Activated CD8-positive, alpha-beta memory T cell treated with anti-CD3 and anti-CD28 coated beads, Interleukin-2, amount 50 U/mL, for 24 hours (primary cell): ENCODE measurements around the gene RIPK3.

Source experiments
- DNase-seq: peaks from one replicate; pipeline ENCODE4 v3.0.0-alpha.2; 2020; ENCODE audit errors: extremely low read depth

RIPK3 gene

DNA sequence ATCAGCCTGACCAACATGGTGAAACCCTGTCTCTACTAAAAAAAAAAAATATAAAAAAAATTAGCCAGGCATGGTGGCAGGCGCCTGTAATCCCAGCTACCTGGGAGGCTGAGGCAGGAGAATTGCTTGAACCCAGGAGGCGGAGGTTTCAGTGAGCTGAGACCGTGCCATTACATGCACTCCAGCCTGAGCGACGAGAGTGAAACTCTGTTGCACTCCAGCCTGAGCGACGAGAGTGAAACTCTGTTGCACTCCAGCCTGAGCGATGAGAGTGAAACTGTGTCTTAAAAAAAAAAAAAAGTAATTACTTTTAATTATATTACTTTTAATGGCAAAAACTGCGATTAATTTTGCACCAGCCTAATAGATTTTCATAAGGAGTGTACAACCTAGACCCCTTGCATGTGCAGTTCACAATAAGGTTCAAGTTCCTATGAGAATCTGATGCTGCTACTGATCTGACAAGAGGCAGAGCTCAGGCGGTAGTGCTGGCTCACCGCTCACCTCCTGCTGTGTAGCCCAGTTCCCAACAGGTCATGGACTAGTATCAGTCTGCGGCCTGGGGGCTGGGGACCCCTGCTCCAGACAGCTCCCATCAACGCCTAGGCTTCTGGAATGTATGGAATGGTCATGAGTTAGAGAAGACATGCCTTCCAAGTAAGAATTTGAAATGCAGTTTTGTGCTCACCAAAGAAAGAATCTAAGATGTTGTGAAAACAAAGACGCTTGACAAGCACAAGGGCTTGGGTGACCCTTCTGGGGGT lies 18.4 kb downstream of the RIPK3 start:
- no peak for DNase-seq

DNA sequence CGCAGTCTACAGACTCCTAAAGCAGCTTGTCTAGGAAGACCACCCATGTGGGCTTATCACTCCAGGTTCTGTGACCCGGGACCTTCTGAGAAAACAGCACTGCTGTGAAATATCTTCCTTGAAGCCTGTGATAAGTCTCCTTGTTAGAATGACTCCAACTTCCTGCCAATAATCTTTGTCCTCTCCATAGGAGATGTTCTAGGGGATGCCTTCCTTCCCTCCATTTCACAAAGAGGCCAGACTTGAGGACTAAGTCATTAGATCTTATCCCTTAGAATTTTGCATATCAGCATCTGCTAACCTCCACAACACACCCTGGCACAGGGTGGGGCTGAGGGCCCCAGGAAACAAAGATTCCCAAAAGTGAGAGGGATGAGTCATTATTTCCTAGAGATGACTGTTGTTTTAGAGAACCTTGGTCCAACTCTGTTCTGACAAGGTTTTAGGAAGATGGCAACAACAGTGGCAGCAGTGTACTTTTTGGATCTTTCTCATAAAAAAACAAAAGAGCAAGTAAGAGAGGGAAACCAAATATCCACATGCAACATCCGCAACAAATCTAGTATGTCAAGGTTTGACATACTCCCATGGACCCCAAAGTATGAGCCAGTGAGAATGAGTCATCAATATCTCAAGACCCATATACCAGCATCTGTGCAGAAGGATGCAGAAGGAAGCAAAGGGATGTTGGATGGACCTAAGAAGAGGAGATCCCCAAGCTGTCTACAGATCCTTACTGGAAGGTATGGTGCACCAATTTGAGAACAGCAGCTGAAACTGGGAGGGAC lies 22.5 kb downstream of the RIPK3 start:
- no peak for DNase-seq

DNA sequence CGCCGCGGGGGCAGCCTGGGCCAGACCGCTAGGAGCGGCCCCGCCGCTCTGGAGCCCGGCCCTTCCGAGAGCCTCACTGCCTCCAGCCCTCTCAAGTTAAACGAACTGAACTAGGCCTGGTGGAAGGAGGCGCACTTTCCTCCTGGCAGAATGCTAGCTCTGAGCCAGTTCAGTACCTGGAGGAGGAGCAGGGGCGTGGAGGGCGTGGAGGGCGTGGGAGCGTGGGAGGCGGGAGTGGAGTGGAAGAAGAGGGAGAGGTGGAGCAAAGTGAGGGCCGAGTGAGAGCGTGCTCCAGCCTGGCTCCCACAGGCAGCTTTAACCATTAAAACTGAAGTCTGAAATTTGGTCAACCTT lies 23.2 kb downstream of the RIPK3 start:
- DNase-seq = no peak

- no peak for DNase-seq
Measured at GRCh38 chr14:24315807-24316596, 23.8 kb downstream of the RIPK3 start.

DNA sequence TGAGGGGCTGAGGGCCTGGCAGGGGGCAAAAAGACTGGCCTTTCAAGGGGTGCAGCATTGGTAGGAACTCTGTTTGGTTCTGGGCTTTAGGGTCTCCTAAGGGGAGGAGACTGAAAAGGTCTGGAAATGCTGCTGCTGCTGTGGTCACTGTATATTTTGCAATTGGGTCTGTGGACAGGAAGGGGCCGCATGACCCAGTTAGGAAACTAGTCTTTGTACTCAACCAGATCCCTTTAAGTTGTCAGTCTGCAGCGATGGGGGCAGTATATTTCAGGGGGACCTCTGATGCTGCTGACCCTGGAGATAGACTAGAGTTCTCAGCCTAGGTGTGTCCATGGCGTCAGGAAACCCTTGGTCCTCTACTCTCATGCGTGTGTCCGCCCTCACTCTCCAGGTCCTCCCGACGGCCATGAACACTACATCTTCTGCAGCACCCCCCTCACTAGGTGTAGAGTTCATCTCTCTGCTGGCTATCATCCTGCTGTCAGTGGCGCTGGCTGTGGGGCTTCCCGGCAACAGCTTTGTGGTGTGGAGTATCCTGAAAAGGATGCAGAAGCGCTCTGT lies 24.5 kb downstream of the RIPK3 start:
- DNase-seq = no peak

DNA sequence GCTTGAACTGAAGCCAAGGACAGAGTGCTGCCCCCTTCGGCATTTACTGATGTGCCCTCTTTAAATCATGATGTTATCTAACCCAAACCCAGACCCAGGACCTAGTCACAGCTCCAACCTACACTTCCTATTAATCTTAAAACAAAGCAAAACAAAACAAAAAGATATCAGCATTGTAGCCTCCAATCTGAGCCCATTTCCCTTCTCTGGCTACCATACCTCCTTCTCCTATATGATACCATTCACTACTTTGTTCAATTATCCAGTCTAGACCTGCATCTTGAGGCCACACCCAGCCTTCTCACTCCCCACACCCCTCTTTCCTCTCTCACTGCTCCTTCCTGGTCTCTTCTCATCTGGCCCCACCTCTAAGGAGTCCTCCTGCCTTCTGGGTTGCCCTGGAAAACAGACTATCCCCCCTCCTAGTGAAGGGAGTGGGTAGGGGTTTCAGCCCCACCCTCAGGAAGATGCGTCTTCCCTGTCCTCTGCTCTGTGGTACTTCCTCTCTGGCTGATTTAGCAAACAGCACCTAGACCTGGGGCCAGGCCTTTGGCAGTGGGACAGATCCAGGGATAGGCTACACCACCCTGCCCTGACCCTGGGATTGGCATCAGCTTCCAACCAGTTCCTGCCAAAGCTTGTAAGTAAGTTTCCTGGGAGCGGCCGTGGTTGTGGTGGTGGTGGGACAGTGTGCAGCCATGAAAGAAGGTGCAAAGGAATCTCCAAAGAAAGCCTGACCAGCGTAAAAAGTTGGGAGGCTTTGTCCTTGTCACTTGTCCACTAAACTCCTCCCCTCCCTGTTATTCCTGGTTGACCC lies 25.2 kb downstream of the RIPK3 start:
- DNase-seq = no peak

GRCh38 chr14:24313913-24314312 lies 25.9 kb downstream of the RIPK3 start:
- no peak for DNase-seq

- DNase-seq = no peak
Measured at GRCh38 chr14:24312736-24313507, 26.9 kb downstream of the RIPK3 start.

- no peak for DNase-seq
Measured at GRCh38 chr14:24311837-24312615, 27.8 kb downstream of the RIPK3 start.

- DNase-seq = no peak
Measured at GRCh38 chr14:24310646-24311604, 28.9 kb downstream of the RIPK3 start, which contains the start of gene LTB4R. LTB4R (plus strand) TSS chr14:24311502; CDS start chr14:24315652, 4,150 bp downstream.

- no peak for DNase-seq
Measured at GRCh38 chr14:24310265-24310645, 29.5 kb downstream of the RIPK3 start.

DNA sequence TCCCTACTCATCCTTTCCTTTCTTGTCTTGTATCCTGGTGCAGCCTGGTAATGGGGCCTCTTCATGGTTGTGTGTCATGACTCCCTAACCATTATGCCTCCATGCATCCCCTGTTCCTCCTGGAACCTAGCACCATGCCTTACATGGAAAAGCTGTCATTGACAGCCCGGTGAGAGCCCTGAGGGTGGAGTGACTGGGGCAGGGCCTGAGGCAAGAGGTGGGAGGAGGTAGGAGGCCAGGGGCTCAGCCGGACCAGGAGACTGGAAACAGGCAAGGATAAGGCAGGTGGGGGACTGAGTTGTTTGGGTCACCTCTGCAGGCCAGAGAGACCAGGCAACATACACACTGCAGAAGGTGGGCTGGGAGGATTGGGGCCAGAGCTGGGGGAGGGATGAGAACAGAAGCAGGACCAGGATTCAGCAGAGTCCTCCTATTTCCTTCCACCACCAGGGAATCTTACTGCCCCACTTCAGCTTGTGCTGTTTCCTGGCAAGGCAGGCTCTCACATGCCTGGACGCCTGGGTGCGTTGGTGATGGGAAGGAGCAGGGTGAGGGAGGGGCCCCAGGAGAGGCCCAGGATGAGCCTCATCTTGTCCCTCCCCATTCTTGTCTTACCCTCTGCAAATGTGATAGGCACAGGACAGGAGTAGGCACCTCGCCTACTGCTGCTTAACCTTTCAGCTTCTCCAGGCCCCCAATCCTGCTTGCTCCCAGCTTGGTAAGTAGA lies 30.1 kb downstream of the RIPK3 start, which contains the start of gene LTB4R2:
Gene LTB4R2, plus strand, starts transcription at position 603 of the 727 bp plus-strand sequence. CDS start 525 bp downstream, outside the sequence.
- DNase-seq = no peak

GRCh38 chr14:24308342-24309124 lies 31.3 kb downstream of the RIPK3 start:
- DNase-seq = no peak

- no peak for DNase-seq
Measured at GRCh38 chr14:24307575-24308341, 32.0 kb downstream of the RIPK3 start, which contains the start of gene CIDEB. CIDEB (minus strand) TSS chr14:24307977; CDS start chr14:24307858, 119 bp downstream.

- DNase-seq = no peak
Measured at GRCh38 chr14:24307156-24307574, 32.6 kb downstream of the RIPK3 start.

- no peak for DNase-seq
Measured at GRCh38 chr14:24304019-24304387, 35.8 kb downstream of the RIPK3 start.
